ENCODE results near the gene MYB.
"Not testable (repeated sequence)": the region's sequence is repeated elsewhere in the genome, so short reads cannot be mapped to it uniquely, and the experiment has no call there.

MYB gene

DNA sequence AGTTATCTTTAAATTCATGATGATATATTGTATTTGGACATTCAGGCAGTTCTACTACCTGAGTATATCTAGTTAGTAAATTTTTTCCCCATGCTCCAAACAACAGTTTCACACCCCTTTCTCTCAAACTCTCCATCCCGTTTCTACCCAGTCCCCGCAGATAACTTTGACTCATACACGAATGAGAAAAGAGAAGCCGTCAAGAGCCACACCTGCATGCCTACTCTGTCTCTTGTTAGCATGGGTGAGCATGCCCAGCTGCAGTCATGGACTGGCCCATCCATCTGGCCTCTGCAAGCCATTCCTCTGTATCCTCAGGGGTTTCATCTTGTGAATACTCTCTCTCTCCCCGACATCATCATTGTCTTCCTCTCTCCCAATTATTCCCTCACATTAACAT, 41.5 kb downstream of the MYB start:
- DNase-seq (ENCODE audit: low spot score): no peak

DNA sequence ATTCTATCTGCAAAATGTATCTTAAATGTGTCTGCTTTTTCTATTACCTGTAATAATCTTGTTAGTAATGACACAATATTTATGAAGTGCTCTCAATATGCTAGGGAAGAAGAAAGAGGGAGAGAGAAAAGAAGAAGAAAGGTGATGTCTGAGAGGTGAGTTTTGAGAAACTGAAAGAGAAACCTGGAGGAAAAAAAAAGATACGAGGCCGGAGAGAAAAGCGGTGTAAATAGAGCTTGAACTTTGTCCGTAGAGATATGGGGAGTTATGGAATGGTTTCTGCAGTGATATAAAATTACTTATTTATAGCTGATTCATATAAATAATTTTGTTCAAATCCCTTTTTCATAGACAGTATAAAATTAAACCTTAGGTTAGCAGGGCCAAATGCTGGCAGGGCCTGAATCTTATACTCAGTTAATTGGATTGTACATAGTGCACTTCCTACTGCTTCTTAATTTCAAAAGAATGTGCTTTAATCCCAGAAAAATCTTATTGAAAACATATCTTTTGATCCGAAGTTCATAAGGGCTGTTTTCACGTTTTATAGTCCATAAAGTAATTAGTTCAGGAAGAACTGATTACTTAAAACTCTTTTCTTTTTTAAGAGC, 43.0 kb downstream of the MYB start:
- DNase-seq (ENCODE audit: low spot score): no peak

DNA sequence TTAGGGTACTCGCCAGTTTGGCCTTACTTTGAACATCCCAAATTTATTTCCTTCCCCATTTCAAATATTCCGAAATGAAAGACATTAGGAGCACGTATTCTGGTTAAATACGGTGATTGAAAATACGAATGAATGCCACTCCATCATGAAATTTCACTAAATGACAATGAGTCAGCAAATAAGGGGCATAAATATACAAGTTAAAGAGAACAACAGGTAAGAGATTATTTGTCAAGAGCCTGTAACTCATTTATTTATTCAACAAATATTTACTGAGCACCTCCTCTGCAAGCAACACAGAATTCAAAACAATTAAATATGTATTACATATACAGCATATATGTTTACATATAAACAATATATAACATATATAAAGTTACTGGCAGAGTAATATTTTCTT, 44.8 kb downstream of the MYB start:
- DNase-seq (ENCODE audit: low spot score): no peak

DNA sequence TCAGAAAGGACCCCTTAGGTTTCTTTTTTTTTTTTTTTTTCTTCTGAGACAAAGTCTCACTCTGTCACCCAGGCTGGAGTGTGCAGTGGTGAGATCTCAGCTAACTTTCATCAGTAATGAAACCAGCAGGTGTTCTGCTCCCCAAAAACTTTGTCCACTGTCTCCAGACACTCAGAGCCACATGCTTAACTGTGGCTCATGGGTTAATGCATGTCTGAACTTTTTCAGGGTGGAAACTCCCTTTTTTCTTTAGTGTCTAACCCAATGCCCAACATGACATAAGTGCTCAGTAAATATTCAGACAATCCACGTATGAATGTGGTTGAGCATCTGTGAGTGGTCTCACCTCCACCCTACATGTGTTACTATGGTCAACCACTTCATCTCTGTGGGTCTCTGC, 45.4 kb downstream of the MYB start:
- DNase-seq (ENCODE audit: low spot score): no peak

DNA sequence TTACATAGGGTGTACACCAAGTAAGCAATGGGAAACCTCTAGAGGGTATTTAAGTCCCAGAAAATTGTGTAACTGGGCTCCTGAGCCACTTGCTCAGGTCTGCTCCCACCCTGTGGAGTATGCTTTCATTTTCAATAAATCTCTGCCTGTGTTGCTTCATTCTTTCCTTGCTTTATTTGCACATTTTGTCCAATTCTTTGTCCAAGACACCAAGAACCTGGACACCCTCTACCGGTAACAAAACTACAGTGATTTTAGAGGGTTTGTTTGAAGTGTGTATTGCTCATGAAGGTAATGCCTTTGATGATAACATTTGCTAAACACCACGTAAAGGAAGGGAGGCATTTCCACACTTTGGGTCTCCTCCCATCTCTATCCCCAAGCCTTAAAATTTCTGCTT, 46.2 kb downstream of the MYB start:
- DNase-seq (ENCODE audit: low spot score): no peak

DNA sequence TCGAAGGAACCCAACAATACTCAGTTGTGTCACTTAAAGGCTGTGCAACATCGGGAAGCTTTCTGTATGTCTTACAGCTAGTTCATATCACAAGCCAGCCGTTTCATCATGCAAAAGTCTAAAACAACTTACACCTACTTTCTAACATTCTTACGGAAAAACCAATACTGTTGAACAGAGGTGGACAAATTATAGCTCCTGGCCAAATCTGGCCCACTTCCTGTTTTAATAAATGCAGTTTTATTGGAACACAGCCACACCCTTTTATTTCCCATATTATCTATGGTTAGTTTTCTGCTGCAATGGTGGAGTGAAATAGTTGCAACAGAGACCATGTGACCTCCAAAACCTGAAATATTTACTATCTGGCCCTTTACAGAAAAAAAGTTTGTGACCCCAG, 46.6 kb downstream of the MYB start:
- DNase-seq (ENCODE audit: low spot score): no peak

DNA sequence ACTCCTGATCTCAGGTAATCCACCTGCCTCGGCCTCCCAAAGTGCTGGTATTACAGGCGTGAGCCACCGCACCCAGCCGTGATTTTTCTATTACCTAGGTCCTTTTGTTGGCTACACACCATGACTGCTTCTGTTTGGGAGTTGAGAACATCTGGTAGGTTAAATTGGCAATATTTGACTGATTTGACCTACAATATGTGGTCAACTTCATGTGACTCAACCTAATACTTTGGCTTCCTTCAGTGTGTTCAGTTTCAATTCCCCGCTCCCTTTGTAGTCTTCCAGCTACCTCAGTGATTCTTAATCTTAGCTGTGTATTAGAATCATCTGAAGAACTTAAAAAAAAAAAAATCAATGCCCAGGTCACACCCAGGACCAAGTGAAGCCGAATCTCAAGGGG, 47.4 kb downstream of the MYB start:
- DNase-seq (ENCODE audit: low spot score): no peak

DNA sequence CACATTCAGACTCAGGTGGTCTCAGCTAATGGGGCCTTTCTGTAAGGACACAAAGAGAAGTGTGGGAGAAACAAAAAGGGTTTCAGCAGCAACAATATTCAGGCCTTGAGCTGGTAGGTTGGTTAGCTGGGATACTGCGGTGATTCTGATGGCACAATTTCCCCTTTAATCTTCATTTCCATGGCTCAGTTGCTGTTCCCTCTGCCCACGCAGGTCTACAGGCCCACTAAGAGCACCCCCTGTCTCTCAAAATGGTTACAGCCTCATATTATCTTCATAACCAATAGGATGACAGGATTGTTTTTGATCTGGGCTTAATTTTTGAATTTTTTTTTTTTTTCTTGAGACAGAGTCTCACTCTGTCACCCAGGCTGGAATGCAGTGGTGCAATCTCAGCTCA, 48.9 kb downstream of the MYB start:
- no peak for DNase-seq (ENCODE audit: low spot score)

DNA sequence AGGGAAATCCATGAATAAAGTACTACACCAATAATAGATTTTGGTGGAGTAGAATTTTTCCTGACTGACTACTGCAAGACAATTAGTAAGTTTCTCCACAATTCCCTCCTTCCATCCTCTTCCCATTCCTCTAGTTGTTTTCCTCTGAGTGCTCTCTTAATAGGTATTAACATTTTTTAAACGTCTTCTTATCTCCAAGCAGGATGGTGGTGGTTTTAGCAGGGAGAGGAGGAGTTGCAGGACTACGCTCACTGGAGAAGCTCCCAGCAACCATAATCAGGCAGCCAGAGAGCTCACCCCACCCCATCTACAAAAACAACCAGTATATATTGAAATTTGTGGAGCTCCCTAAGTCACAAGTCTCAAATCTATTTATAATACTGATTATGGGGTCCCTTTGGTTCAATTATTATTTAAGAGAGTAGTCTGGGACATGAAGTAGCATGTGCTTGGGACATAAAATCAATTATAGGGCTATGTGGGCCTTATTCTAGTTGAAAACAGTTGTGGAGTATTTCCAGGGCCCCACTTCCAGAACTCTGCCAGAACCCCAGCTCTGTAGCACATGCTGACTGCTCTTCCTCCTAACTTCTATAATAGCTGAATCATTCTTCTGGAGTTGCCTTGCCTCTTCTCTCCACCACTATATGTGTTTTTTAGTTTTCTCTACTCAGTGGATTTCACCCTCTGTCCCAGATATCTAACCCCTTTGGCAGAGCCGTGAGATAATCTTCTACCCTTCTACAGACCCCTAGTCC, 49.8 kb downstream of the MYB start:
- no peak for DNase-seq (ENCODE audit: low spot score)

DNA sequence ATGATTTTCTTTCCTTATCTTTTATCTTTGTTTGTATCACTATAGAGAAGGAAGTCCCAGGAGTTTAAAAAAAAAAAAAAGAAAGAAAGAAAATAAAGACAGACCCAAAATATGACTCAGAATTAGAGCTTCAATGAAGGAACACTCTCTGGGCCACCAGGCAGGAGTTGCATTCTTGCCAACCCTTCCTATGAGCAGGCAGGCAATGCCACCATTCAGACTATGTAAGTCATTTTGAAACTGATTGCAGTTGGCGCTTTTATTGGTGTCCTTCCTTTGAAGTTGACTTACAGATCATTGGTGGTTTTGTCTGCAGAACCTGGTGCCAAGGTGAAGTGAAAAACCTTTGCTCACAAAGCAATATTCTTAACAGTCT, 50.3 kb downstream of the MYB start:
- no peak for DNase-seq (ENCODE audit: low spot score)

DNA sequence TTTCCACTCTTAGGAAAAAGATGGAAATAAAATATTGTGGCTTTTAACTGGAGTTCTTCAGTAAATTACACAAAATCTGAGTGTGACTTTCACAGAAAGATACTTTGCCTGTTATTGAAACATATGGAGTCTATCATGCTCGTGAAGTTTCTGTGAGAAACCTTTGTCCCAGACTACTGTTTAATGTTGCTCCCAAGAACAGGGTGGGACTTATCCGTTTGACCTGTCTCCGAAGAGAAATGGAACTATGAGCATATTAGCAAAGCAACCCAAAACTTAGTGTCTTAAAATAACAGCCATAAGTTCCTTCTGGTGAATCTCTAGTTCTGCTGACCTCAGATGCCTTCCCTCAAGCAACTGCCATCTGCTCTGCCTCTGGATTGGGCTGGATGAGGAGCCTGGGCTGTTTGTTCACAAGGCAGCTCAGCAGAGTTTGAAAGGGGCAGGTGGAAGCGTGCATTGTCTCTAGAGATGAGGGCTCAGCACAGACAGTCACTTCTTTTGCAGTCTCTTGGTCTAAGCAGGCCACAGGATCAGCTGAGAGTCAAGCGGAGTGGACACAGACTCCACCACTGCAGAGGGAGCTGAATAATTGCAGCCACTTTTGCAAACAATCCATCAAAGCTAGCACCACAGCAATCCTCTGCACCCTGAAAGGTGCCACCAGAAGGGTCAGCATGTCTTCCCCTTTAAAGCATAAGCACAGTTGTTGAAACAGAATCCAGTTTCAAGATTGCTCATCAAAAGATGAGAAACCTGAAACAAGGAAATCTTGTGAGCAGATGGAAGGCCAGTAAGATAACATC, 52.8 kb downstream of the MYB start:
- DNase-seq (ENCODE audit: low spot score): no peak

DNA sequence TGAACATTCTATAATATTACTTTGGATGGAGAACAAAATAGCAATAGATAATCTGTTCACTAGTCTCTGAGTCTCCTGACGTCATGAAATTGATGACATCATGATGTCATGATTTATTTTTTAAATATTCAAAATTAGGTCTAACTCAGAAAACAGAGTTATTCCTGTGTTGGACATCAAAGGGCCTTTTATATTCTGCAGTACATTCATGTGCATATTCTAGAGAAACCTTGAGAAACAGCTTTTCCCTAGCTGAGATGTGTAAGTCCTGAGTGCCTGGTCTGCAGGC, 53.3 kb downstream of the MYB start:
- DNase-seq (ENCODE audit: low spot score): no peak

DNA sequence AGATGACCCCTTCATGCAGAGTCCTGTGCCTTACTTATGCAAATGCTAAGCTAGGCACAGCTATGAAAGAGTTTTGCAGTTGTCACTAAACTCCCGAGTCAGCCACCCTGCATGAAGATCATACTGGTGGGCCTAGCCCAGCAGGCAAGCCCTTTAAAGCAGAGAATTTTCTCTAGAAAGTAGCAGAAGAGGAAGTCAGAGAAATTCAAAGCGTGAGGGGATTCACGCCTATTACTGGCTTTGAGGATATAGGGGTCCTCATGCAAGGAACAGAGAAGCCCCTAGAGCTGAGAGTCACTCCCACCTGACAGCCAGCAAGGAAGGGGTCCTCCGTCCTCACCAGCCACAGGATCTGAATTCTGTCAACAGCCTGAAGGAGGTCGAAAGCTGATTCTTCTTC, 54.6 kb downstream of the MYB start:
- DNase-seq (ENCODE audit: low spot score): no peak

DNA sequence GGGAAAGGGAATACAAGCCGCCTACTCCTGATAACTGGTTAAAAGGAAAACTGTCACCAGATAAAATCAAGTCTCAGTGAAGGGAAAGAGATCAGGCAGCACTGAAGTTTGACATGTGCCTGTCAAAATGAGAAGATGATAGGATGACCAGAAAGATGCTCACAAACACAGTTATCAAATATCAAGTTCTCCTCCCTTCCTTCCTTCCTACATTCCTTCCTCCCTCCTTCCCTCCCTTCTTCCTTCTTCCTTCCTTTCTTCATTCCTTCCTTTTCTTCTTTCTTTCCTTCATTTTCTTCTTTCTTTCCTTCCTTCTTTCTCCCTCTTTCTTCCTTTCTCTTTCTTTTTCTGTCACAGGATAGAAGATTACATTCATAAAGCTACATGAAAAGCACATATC, 55.2 kb downstream of the MYB start:
- DNase-seq (ENCODE audit: low spot score): no peak

DNA sequence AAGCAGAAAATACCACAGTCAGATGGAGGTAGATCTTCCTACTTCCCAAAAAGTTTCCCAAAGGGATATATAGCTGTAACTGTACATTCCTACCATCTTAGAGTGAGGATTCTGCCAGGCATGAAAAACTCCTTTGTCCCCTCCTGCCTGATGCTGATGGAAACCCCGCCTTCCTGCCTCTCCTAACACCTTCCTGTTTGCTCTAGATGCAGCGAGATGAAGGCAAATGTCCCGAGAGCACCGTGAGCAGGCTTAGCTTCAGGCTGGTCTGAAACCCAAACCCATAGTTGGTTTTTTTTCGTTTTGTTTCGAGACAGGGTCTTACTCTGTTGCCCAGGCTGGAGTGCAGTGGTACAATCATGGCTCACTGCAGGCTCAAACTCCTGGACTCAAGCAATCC, 55.6 kb downstream of the MYB start:
- no peak for DNase-seq (ENCODE audit: low spot score)

DNA sequence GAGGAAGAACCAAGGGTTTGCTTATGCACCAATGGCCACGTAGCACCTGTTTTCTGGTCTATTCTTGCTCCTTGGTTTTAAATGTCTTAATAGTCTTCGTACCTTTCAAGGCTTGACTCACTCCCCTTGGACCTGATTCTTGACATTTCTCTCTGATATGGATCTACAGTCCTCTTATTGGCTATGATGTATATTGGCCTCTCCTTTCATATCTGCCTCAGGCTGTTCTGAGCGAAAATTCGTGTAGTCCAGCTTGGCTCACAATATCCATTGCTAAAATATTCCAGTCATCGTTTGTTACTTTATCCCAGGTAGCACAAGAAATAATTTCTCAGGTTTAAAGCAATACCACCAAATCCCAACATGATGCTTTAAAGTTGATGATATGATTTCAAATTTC, 59.6 kb downstream of the MYB start:
- no peak for DNase-seq (ENCODE audit: low spot score)

DNA sequence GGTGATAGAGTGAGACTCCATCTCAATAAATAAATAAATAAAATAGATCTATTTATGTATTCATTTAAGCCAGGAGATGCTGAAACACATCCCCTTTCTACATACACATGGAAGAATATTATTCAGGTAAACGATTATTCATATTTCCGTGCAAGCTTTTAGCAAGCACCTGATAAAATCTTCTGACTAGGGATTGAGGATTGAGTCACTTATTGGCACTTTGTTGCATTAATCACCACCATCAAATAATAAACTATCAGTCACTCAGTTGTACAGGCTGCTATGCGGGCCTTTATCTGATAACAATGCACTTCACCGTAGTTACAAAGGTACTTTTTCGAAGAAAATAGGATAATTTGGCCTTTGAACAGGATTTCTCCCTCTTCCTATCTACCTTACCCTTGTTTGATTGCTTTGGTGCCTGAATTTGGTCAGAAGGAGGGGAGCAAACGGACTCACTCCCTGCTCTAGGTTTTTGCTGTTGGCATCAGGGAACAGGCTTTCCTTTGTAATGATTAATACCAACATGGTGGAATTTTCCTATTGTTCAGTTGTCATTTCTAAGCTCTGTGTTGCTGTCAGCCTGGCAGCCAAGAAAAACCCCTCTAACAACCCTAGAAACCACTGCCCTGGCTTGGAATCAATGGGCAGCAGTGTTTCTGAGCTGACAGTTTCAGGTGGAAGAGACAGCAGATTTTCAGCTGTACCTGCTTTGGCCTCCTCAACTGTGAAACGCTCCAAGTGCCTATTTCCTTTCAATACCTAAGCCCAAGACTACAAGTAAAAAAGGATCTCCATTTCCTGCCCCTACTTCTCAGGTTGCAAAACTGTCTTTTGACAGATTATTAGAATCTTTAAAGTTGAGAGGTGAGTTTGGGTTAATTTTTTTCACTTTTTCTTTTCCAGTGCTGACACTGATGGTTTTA, 63.0 kb downstream of the MYB start:
- no peak for DNase-seq (ENCODE audit: low spot score)

DNA sequence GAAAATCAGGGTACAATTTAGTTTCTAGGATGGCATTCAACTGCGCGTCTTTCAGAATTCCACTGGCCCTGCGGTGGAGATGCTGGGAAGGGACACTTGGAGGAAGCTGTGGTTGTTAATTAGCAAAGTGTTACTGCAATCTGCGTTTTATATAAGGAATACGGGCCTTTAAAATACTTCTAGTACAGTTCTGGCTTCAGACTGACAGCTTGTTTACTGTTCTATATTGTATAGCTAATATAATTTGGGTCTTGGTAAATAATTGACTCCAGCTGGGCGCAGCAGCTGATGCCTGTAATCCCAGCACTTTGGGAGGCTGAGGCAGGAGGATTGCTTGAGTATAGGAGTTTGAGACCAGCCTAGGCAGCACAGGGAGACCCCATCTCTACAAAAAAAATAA, 63.7 kb downstream of the MYB start:
- DNase-seq (ENCODE audit: low spot score): no peak

DNA sequence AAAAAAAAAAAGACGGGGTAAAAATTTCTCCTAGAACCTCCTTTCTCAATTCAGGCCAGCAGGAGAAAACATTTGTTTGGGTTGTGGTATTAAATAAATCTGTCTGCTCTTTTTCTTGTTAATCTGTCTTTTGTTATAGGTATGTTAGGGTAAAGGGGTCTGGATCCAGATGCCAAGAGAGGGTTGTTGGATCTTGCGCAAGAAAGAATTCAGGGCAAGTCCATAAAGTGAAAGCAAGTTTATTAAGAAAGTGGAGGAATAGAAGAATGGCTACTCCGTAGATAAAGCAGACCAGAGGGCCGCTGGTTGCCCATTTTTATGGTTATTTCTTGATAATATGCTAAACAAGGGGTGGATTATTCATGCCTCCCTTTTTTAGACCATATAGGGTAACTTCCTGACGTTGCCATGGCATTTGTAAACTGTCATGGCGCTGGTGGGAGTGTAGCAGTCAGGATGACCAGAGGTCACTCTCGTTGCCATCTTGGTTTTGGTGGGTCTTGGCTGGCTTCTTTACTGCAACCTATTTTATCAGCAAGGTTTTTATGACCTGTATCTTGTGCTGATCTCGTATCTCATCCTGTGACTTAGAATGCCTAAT, 65.4 kb downstream of the MYB start:
- not testable (repeated sequence) for DNase-seq (ENCODE audit: low spot score)

DNA sequence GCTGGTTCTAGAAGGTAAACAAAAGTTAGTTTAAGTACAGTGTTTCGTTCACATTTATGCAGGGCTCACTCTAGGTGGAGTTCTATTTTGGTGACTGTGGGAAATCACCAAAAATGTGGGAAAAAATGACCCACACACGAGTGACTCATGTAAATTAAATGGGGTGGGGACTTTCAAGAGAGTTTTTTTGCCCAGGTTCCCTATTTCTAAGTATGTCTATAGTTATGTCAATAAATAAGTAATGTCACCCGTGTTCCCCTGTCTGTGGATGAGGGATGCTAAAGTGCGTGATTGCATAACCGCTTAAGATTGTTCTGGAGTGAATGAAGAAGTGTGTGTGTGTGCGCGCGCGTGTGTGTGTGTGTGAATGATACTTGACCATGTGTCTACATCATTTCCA, 69.1 kb downstream of the MYB start:
- DNase-seq (ENCODE audit: low spot score): no peak

DNA sequence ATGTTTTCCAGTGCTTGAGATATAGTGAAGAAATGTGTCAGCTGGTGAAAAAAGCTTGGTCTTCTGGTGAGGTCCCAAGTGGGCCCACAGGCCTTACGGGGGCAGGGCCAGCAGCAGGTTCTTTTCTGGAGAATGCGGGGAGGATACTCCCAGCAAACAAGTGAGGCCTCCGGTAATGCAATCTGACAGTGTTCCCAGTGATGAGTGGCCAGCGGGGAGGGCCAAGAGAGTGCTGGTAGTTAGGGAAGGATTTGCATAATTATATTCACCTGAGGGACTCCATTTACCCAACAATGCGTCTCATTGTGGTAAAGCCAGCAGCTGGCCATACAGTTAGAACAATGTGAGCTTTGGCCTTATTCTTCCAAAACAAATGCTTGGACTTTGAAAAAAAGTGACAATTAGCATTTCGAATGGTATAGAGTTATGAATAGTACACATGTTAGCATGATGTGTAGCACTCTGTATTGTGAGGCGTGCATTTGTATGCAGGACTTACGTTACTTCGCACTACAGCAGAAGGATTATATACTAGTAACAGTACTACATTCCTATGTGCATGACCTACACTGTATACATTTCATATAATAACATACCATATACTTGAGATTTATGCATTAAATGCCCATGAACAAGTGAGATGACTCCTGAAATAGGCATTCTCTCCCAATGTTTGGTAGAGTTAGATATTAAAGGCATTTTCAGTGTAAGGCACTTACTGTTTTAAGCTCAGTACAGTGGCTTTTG, 69.8 kb downstream of the MYB start:
- no peak for DNase-seq (ENCODE audit: low spot score)

Data from RKO (cell line).